ENCODE data around the gene KCNA5.

KCNA5 gene

GRCh38 chr12:5030066-5030465 lies 13.6 kb upstream of the KCNA5 start:
- DNase-seq = no peak

DNA sequence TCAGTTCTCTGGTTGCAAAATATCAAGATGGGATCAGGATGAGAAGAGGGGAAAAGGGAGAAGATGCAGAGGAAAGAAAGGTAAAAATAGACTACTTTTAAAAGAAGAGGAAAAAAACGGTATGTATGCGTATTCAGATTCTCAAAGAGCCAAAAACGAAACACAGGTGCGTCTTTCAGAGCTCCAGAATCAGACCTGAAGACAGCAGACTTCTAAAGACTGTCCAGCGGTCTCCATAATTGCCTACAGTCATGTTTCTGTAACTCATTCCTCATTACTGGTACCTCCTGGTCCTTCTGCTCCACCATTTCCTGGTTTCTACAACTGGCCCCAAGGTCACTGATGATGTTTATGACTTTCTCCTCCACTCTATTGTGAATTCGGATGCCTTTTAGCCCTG lies 12.4 kb upstream of the KCNA5 start:
- DNase-seq = no peak

GRCh38 chr12:5031958-5032357 lies 11.7 kb upstream of the KCNA5 start:
- no peak for DNase-seq

DNA sequence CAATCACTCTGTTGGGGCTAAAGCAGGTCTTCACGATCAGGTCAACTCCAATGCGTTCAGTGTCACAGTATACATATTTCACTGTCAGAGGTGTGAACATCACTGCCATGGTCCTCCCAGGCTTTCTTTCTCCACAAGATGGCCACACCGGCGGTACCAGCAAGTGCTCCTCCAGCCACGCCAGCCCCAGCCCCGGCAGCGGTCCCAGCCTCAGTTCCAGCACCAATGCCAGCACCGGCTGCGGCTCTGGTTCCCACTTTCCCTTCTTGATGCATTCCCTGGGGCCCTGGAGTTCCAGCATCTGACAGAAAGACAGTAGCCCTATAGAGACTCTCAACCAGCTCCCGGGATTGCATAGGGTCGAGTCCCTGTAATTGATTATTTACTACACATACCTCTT lies 10.9 kb upstream of the KCNA5 start:
- DNase-seq = no peak

DNA sequence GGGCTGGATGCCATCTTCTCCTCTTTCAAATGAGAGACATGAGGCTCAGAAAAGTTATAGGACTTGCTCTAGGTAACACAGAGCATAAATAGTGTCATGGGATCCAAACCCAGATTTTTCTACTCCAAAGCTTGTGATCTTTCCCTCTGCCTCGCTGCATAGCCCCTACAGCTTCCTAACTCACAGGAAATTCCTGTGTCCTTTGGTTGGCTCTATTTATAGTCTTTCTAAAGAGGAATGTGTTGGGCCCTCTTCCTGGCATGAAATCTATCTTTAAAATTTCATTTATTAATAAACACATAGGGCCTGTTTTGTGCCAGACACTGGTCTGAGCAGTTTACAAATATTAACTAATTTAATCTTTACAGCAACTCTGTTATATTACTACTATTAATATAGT lies 9.8 kb upstream of the KCNA5 start:
- DNase-seq = no peak

GRCh38 chr12:5034603-5035002 lies 9.1 kb upstream of the KCNA5 start:
- no peak for DNase-seq

GRCh38 chr12:5035618-5036017 lies 8.1 kb upstream of the KCNA5 start:
- DNase-seq = no peak

DNA sequence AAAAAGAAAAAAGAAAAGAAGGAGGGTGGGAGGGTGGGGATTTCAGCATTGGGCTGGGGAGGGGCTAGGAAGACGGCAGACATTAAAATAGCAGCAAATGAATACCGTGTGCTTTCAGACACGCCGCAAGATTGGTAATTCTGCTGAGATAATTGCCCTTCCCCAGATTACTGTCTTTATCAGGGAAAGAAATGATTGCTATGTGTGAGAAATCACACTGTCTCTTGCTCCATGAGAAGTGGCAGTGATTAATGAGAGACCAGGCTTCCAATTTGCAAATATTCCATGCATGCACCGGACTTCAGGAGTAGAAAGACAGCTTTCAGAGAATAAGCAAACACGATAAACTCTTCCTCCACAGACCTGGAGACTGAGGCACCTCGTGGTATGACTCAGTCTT lies 7.6 kb upstream of the KCNA5 start:
- DNase-seq = no peak

DNA sequence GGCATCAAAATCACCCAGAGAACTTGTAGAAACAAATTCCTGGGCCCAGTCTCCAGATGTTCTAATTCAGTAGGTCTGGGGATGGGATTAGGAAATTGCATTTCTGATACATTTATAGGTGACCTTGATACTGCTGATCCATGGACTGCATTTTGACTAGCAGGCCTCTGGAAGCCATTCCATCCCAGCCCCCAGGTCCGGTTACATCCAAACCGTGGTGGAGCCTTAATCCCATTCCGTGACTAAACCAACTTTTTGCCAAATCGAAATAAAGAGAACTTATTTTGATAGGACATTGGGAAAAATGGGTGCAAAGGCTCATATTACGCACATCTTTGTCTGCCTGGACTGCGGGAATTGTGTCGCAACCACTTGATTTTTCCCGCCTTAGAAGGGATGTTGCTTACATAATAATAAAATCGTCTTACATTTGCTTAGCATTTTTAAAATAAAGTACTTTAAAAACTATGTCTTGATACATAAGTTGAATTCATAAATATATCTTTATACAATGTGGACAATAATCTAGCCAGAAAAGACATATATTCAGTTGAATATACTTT lies 5.8 kb upstream of the KCNA5 start:
- DNase-seq = no peak

GRCh38 chr12:5038781-5039311 lies 4.8 kb upstream of the KCNA5 start:
- no peak for DNase-seq

DNA sequence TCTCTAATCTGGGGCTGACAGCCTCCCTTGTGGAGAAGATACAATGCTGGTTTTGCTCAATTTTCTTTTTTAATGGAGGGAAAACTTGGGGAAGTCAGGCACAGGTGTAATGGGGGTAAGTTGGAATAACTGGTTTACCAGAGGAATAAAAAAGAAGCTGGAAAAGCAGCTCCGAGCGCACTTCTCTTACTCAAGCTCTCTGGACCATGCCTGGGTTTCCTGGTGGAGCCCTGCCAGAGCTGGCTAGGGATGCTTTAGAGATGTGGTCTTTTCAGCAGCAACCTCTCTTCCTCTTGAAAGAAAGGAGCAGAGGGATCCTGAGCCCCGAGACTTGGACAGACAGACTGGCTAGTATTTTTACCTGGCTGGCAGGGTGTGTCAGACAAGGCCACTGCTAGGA lies 3.9 kb upstream of the KCNA5 start:
- DNase-seq = no peak

DNA sequence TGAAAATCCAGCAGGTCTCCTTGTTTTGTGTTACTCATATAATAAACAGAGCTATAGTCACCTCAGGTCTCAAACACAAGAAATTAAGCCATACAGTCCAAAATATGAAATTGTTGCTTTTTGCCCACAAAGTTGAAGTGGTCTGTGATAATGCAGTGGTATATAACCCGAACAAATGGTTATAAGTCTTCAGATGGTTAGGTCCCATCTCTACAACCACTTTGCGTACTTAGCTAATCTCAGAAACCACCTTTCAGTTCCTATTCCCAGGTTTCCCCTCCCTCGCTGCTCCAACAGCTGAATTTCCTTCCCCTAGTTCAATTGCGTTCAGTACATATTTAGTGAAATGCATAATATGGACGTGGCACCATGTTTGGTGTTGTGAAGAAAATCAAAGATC lies 3.3 kb upstream of the KCNA5 start:
- DNase-seq = no peak

DNA sequence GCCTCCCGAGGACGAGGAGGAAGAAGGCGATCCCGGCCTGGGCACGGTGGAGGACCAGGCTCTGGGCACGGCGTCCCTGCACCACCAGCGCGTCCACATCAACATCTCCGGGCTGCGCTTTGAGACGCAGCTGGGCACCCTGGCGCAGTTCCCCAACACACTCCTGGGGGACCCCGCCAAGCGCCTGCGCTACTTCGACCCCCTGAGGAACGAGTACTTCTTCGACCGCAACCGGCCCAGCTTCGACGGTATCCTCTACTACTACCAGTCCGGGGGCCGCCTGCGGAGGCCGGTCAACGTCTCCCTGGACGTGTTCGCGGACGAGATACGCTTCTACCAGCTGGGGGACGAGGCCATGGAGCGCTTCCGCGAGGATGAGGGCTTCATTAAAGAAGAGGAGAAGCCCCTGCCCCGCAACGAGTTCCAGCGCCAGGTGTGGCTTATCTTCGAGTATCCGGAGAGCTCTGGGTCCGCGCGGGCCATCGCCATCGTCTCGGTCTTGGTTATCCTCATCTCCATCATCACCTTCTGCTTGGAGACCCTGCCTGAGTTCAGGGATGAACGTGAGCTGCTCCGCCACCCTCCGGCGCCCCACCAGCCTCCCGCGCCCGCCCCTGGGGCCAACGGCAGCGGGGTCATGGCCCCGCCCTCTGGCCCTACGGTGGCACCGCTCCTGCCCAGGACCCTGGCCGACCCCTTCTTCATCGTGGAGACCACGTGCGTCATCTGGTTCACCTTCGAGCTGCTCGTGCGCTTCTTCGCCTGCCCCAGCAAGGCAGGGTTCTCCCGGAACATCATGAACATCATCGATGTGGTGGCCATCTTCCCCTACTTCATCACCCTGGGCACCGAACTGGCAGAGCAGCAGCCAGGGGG lies 979 bp downstream of the KCNA5 start:
- no peak for DNase-seq

DNA sequence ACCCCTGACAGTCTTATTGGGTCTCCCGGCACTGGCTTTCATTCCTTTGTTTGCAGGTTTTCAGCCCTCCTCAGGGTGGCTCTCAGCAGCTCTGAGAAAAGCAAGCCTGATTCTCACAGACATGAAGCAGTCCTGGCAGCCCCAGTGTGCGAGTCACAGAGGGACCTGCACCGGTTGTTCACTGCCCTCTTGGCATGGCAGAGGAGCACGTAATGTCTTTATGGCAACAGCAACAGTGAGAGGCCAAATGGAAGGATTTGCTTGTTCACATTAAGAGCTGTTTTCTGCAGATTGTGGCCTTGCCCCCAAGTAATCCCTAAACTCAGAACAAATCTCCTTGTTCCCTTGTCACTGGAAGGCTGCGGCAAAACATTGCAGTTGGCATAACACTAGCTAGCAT lies 3.4 kb downstream of the KCNA5 start:
- no peak for DNase-seq

GRCh38 chr12:5047729-5048128 lies 4.0 kb downstream of the KCNA5 start:
- DNase-seq = no peak

DNA sequence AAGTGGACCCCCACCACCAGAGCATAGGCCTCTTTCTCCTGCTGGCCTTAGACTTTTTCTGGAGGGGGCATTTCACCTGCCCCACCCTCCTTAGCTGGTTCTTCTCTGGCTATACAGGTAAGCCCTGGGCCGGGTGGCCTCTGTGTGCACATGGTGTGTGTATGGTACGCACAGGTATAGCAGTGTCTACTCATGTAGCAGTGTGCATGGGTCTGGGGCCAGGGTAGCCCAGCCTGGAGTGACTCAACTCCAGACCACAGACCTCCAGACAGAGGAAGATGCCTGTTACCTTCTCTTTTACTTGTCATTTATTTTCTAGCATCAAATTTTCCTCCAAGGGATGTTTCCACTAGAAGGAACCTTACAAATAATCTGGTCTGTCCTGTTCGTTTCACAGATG lies 6.9 kb downstream of the KCNA5 start:
- DNase-seq = no peak

DNA sequence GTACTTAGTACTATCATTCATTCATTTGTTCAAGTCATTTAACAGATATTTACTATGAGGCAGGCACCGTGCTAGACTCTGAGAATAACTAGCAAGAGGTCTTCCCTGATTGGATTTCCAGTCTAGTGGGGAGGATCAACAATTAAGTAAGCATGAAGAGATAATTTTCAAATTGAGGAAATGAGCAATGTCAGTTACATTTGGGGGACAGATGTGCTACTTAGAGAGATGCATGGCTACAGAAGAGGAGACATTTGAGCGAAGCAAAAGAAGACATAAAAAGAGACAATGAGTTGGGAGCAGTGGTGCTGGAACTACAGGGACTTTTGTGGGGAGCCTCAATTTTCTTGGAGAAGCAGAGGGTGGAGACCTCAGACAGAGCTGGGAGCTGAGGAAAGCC lies 7.7 kb downstream of the KCNA5 start:
- DNase-seq = no peak

- no peak for DNase-seq
Measured at GRCh38 chr12:5051913-5052312, 8.2 kb downstream of the KCNA5 start.

DNA sequence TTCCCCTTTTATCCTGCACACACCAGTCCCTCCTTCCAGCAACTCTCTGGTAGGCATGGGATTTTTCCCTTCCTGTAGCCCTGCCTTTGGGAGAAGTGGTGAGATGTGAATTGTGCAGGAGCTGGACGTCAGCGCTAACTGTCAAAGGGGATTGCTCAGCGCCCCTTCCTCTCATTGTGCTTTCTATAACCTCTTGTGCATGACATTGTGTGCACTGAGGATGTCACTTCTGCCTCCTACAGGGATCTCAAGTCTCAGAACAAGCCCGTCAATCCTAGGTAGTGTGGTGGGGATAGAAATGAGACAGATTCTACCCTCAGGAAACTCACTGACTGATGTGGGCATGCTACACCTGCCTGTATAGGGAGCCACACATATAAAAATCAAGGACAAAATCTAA lies 8.7 kb downstream of the KCNA5 start:
- DNase-seq = no peak

DNA sequence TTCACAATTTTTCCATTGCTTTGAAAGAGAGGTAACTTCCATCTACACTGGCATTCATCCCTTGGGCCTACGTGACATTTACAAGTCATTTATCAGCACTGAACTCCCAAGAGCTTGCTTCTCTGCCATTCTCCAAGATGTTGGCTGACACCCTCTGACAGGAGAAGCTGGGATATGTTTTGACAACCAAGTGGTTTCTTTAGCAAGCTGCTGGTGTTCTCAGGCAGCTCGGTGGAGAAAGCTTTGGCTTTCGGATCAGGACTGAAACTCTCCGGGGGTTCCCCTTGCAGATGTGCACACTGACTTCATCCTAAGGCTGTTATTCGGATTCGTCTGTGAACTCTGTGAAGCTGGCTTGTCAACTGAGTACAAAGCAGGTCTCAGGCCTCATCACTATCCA lies 15.7 kb downstream of the KCNA5 start:
- no peak for DNase-seq

DNA sequence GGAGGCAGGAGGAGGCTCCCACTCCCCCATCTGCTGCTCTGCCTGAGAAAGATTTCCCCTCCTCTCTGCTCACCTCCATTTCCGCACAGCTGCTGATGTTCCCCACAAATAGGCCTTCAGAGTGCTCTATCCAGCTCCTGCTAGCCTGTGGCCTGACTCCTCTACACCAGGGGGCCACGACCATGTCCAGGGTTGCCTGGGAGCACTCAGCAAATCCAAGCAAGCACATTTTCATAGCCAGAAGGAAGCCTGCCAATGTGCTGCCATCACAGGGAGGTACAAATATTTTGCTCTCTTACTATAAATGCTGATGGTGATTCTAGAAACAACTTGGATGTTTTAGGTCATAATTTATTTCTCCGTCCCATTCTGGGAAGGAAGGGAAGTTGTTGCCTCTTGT lies 17.3 kb downstream of the KCNA5 start:
- no peak for DNase-seq

DNA sequence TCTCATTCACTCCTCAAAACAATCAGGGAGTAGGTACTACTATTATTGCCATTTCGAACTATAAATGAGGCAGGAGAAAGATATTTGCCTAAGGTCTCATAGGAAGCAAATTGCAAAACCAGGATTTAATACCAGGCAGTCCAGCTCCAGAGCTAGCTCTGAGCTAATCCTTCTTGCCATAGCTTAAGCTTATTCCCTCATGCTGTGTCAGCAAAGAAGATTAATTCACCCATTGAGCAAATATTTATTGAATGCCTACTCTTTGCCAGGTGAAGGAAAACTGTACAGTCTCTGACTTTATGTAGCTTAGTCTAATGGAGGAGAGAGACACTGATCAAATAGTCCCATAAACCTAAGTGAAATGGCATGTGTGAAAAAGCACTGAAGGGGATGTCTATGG lies 19.5 kb downstream of the KCNA5 start:
- no peak for DNase-seq

DNA sequence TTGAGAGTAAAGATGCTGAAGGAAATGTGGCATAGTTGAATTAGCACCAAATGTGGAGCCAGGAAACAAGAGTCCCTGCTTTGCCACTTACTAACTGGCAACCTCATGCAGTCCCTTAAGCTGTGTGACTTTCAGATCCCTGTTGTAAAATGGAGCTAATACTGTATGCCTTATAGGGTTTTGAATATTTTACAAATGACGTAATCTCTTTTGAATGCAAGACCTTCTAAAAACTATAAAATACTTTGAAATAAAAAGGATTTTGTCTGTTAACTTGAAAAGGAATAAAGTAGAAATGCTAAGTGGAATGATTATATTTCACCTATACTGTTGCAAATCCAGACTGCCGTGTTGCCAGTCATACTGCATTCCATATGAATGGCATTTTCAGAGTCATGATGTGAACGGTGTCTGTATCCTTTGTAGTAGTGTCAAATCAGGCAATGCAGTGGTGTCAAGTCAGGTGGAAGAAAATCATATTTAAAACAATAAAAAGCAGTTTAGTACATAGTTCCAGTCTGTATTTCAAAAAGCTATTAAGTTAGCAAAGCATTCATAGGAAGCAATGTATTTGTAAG lies 21.3 kb downstream of the KCNA5 start:
- no peak for DNase-seq

GRCh38 chr12:5066251-5066650 lies 22.6 kb downstream of the KCNA5 start:
- DNase-seq = no peak
